NCI-H1105 (cell line): ENCODE measurements around the gene TPR.
"Not testable (repeated sequence)": the region's sequence is repeated elsewhere in the genome, so short reads cannot be mapped to it uniquely, and the experiment has no call there.

Experiments
- DNase-seq: peaks from one replicate; lab custom pipeline; 2025; lab: John Stamatoyannopoulos, UW

Gene TPR

DNA sequence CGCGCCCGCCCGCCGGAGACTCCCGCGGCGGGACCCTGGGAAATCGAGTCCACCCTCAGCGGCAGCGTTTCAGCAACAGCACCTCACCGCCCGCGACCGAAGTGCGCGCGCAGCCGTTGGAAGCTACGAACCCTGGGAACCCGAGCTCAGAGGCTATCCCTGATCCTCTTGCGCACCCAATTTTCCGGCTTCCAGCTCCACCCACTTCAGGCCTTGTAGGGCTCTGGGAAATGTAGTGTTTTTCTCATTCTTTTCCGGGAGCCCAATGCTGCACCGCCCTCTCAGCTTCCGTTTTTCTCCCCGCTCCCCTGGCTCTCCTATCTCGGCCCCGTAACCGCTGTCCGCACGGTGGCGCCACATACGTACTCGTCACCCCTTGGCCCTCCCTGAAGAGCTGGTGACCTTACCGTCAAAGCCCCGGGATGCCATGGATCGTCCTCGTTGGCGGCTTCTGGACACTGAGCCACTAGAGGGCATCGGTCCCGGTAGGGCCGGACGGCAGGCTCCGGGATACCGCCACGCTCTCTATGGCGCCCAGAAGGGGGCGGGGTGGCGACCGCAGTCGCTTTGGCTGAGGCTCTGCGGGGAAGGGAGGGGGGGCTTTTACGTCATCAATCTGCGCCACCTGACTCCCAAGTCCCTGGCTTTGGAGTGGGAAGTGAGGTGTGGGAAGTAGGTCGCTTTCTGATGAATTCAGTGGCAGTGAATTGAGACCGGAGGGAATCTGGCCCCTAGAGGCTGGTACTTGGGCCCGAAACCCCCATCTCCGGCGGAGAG is at the start of gene TPR, which contains the start of gene ODR4:
Gene TPR (minus strand): TSS at position 102 of the 777 bp plus-strand sequence. CDS start 225 bp downstream, outside the sequence.
Gene ODR4 (plus strand): TSS at position 687 of the 777 bp plus-strand sequence. CDS start 3,948 bp downstream, outside the sequence.
- peak; percentile 99 for DNase-seq

DNA sequence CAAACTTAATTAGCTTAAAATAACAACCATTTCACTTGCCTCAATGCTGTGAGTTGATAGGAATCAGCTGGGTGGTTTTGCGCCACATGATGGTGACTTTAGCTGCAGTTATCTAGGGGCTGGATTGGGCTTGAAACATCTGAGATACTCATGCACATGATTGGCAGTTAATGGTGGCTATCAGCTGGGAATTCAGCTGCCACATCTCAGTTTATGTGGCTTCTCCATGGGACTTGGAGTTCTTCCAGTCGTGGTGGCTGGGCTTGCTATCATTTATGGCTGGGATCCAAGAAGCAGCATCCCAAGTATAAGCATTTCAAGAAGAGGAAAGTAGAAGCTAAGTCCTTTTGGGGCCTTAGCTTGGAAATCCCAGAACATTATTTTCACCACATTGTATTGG is 49.5 kb upstream of the TPR start:
- DNase-seq, result no peak

DNA sequence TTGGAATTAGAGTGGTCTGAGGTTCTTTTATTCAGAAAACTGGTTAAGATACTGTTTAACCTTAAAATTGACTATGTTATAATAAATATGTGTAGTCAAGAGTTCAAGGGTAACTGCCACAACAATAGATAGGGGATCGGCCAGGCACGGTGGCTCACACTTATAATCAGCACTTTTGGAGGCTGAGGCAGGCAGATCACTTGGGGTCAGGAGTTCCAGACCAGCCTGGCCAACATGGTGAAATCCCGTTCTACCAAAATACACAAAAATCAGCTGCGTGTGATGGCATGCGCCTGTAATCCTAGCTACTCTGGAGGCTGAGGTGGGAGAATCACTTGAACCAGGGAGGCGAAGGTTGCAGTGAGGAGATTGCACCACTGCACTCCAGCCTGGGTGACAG is 46.4 kb upstream of the TPR start:
- no peak for DNase-seq

DNA sequence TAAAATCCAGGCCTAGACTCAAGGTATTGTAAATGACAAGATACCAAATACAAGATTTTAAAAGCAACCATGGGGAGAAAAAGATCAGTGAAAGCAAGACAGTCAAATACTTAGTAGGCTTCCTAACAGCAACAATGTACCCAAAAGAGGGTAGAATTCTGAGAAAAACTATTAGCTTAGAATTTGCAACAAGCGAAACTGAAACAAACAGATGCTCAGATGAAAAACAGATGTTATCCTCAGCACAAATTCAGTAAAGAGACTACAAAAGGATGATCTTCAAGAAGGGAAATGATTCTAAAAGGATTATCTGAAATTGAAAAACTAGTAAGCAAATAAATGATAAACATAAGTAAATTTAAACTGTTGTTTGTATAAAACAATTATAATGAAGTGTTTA is 45.9 kb upstream of the TPR start:
- no peak for DNase-seq

GRCh38 chr1:186420311-186420710 is 45.3 kb upstream of the TPR start:
- no peak for DNase-seq

GRCh38 chr1:186418503-186418902 is 43.5 kb upstream of the TPR start:
- DNase-seq, result no peak

GRCh38 chr1:186413319-186413718 is 38.3 kb upstream of the TPR start:
- DNase-seq, result no peak

DNA sequence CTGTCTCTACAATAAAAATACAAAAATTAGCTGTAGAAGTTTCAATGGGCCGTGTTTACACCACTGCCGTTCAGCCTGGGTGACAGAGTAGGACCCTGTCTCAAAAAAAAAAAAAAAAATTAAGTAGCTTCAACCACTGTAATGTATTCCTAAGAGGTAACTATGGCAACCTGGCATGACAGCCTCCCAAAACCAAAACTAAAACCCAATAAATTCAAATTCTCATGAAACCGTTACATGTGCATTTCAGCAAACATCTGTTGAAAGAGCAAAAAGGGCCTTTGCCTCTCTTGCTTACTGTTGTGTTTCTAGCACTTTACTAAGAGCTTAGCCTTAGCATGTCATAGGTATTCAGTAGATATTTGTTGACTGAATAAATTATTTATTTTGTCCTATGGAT is 34.0 kb upstream of the TPR start:
- DNase-seq, result no peak

DNA sequence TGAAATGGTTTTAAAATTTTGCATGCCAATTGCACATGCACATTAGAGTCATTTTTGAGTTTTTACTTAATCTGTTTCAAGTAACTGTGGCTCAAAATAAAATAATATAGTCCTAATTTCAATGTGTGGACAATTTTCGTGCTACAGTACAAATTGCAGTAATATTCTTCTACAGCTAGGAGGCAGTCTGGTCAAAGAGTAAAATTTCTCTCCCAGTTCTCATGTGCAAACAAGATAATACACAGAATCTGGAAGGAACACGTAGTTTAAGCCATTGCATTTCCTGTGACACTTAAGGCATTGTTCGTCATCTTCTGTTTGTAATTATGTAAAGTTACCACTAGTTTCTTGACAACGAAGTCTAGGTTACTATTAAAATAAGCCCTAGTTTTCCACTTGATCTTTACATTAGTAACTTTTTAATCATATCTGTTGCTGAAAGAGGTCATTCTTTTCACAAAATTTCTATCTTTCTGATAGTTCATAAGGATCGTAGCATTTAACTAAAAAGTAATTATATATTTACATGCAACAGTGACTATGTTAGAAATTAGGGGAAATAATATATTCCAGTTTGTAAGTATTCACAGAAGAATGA is 29.5 kb upstream of the TPR start:
- no peak for DNase-seq

DNA sequence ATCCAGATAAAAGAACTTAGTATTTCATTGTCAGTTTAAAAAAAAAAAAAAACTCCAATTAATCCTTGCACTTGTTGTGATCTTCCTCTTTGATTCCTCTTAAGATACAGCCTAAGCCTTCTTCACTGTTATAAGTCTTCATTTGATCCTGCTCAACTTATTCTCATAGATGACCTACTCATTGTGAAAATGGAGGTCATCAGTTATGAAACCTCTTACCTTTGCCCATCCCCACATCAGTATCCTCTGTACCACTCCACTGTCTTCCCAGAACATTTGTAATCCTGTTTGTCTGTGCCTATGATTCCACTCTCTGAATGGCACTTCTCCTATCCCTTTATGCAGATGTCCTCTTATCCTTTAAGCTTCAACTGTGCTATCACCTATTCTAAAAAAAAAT is 28.6 kb upstream of the TPR start:
- DNase-seq, result no peak

GRCh38 chr1:186401446-186401845 is 26.4 kb upstream of the TPR start:
- DNase-seq, result not testable (repeated sequence)

GRCh38 chr1:186392711-186393110 is 17.7 kb upstream of the TPR start:
- DNase-seq, result not testable (repeated sequence)

- DNase-seq, result no peak
Measured at GRCh38 chr1:186391841-186392240, 16.8 kb upstream of the TPR start.

DNA sequence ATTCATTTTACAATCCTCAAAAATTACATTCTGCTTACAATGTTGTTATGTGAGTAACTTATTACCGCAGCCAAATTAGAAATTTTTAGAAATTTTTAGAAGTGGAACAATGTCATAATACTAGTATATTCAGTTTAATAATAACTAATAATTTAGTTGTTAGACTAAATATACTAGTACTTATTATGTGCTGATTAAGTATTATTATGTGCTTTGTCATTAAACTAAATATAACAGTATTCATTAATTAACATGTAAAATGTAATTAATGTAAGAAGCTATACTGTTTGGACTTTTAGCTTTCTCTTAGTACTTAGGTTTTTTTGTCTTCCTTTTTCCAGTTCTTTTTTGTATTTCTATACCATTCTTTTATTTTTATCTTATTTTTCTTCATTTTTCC is 15.9 kb upstream of the TPR start:
- no peak for DNase-seq

- DNase-seq, result no peak
Measured at GRCh38 chr1:186386725-186387383, 11.8 kb upstream of the TPR start.

DNA sequence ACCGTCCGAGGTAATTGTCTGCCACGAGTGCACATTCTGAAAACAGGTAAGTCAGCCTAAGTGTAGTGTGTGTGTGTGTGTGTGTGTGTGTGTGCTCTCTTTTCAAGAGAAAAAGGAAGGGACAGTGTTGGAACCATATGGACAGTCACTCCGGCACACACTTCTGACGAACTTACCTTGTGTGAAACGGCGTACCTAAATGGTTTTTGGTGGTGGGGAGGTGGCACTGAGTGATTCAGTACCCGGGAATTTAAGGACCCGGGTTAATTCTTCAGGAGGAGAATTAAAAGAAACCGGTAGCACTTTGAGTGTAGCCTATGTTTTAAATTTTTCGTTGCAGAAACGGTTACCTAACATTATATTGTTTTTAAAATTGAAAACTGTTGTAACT is 871 bp upstream of the TPR start:
- no peak for DNase-seq

- peak; percentile 46 for DNase-seq
Measured at GRCh38 chr1:186374303-186375151, 526 bp downstream of the TPR start.

- not testable (repeated sequence) for DNase-seq
Measured at GRCh38 chr1:186347837-186348691, 27.0 kb downstream of the TPR start.

DNA sequence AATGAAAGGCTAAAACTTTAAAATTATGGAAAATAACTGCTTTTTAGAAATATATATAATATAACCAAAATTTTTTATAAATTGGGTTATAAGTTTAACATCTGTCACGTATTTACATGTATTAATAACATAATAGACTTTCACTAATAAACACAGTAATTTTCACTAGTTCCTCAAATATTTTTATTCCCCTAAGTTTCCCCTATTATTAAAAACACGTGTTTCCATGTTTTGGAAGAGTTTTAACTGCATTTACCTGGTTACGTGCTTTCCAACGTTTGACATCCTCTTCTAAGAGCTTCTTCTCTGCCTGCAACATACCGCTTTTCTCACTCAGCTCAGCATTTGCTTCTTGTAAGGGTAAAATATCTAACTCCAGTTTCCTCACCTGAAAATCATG is 34.3 kb downstream of the TPR start:
- DNase-seq, result no peak

DNA sequence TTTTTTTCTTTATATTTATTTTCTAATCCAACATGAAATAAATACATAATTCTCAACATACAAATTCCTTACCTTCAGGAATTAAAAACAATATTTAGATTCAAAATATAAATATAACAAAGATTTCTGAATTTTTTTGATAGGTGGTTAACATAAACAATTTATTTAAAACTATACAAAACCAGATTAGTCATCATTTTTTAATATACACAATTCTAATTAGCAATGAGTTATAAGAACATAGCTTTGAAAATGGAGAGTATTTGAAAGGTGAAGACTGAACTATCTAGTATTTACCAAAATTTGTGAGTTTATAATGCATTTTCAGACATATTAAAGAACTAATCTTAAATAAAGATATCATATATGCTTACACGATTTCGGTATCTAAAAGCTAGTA is 37.5 kb downstream of the TPR start:
- DNase-seq, result no peak

DNA sequence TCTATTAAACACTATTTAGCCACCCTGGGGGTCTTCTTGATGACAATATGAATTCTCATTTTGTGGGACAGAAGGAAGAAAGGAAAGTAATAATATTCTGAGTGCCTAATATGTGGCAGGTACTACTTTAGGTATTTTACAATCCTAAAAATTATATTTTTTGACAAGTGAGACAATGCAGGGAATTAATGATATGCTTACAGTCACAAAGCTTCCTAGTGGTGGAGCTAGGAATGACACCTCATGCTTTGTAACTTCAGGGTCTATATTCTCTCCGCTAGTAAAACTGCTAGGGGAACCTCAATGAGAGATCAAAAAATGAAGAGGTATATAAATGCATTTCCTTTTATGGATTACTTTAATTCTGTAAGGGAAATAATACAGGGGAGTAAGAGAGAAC is 44.3 kb downstream of the TPR start:
- no peak for DNase-seq
